HepG2 (cell line): Measurements from ENCODE around the gene ST6GALNAC3. TPM values are rescaled to one million over a fixed set of nuclear protein-coding genes. Genes with fewer than 3 reads are reported as not detected.

ENCODE experiments used
- ATAC-seq: fragments of 200-7000 bp; cut with Tn5 transposase; 3 replicates; pipeline ENCODE4 v1.9.1; 2020; ENCODE audit warnings: mild to moderate bottlenecking, moderate library complexity
- BruUV-seq: library from RNA; stranded (reverse); fragments of 400-500 nt; replicated peaks from 2 replicates; lab custom pipeline; 2021; lab: Mats Ljungman, UMichigan
- CTCF ChIA-PET: fragments of 300-600 bp; formaldehyde crosslinking; extraction: SDS; loops from one replicate; lab custom pipeline; 2021; ENCODE audit warnings: low total read pairs, inconsistent platforms, low intra/inter-chr PET ratio; lab: Yijun Ruan, JAX
- POLR2A ChIA-PET: fragments of 350-600 bp; sonication (Branson Sonifier 250); formaldehyde crosslinking; loops from one replicate; lab custom pipeline; 2020; ENCODE audit warnings: antibody characterized with exemption, inconsistent platforms; lab: Yijun Ruan, JAX
- DNase-seq: peaks from one replicate; pipeline ENCODE4 v3.0.0-alpha.2; 2015; ENCODE audit warnings: low spot score
- FAIRE-seq: peaks from 3 replicates; lab custom pipeline; 2011; peaks lifted over from hg19 to GRCh38; lab: Jason Lieb, UNC
- H2AFZ ChIP-seq: one replicate; pipeline ENCODE4 v1.6.1; 2011; ENCODE audit warnings: low read length, inconsistent platforms
- H3K27ac ChIP-seq: fragments of 300-600 bp; 3 replicates; pipeline ENCODE4 v1.8.0; 2011; ENCODE audit warnings: mixed run types, mild to moderate bottlenecking, mixed read lengths, low read length, inconsistent platforms; ENCODE audit not compliant: insufficient read depth; ENCODE audit errors: extremely low read length
- H3K27me3 ChIP-seq, 2 experiments: fragments of 200-600 bp in 1 of 2; 2 replicates in 1 of 2; 3 replicates in 1 of 2; pipeline versions ENCODE4 v1.6.0 to v1.8.0; 2011; ENCODE audit warnings: low read length in 2 of 2, mild to moderate bottlenecking in 2 of 2, moderate library complexity in 2 of 2, inconsistent platforms in 1 of 2; ENCODE audit not compliant: insufficient read depth in 2 of 2, control insufficient read depth in 1 of 2
- H3K36me3 ChIP-seq, 2 experiments: fragments of 200-600 bp in 1 of 2; replicated peaks in 1 of 2; 2 replicates in 1 of 2; 3 replicates in 1 of 2; pipeline versions ENCODE4 v1.5.1 to v1.8.0; 2011; ENCODE audit warnings: low read length in 2 of 2, inconsistent platforms in 1 of 2; ENCODE audit not compliant: insufficient read depth in 2 of 2, control insufficient read depth in 1 of 2
- H3K4me1 ChIP-seq: 2 replicates; pipeline ENCODE4 v1.5.1; 2012; ENCODE audit warnings: low read length, inconsistent platforms; ENCODE audit not compliant: insufficient read depth
- H3K4me2 ChIP-seq: 2 replicates; pipeline ENCODE4 v1.6.0; 2011; ENCODE audit warnings: low read depth, low read length, inconsistent platforms
- H3K4me3 ChIP-seq, 3 experiments: fragments of 200-600 bp in 1 of 3; sonication (generic), shearing (Covaris generic) in 1 of 3; replicated peaks in 1 of 3; 2 replicates each; pipeline ENCODE4 v1.5.1; 2011 to 2016; ENCODE audit warnings: low read length in 3 of 3, inconsistent platforms in 2 of 3, low read depth in 2 of 3, mild to moderate bottlenecking in 2 of 3, control low read depth in 1 of 3, mixed read lengths in 1 of 3; ENCODE audit not compliant: insufficient read depth in 1 of 3
- H3K79me2 ChIP-seq: one replicate; pipeline ENCODE4 v1.6.1; 2011; ENCODE audit warnings: low read length, inconsistent platforms; ENCODE audit not compliant: insufficient read depth
- H3K9ac ChIP-seq: 2 replicates; pipeline ENCODE4 v1.6.0; 2011; ENCODE audit warnings: mild to moderate bottlenecking, low read depth, low read length, inconsistent platforms; ENCODE audit not compliant: insufficient read depth
- H3K9me3 ChIP-seq: 2 replicates; pipeline ENCODE4 v1.5.1; 2012; ENCODE audit warnings: mild to moderate bottlenecking, low read length
- H4K20me1 ChIP-seq: 2 replicates; pipeline ENCODE4 v1.6.0; 2011; ENCODE audit warnings: inconsistent platforms, mild to moderate bottlenecking, low read length, moderate library complexity; ENCODE audit not compliant: insufficient read depth
- ADNP ChIP-seq: sonication (generic); formaldehyde crosslinking; IDR thresholded peaks from 2 replicates; pipeline ENCODE4 v1.4.0; 2020; ENCODE audit warnings: missing genetic modification reagents
- ARHGAP35 ChIP-seq: sonication (generic); formaldehyde crosslinking; IDR thresholded peaks from 2 replicates; pipeline ENCODE4 v1.9.0; 2022; ENCODE audit warnings: mild to moderate bottlenecking, inconsistent platforms, moderate library complexity, missing genetic modification reagents, borderline replicate concordance
- BRD4 ChIP-seq: sonication (generic); formaldehyde crosslinking; IDR thresholded peaks from 2 replicates; pipeline ENCODE4 v1.4.0; 2020; ENCODE audit warnings: missing genetic modification reagents
- CBX5 ChIP-seq: sonication (generic); formaldehyde crosslinking; IDR thresholded peaks from 2 replicates; pipeline ENCODE4 v1.4.0; 2020; ENCODE audit warnings: missing genetic modification reagents, borderline replicate concordance
- CCAR2 ChIP-seq: fragments of 200-400 bp; formaldehyde crosslinking; optimal IDR thresholded peaks from 2 replicates; pipeline ENCODE3; 2018; ENCODE audit warnings: low read depth, mild to moderate bottlenecking, low read length, moderate library complexity
- CENPBD1 ChIP-seq: sonication (generic); formaldehyde crosslinking; IDR thresholded peaks from 2 replicates; pipeline ENCODE4 v1.8.0; 2022; ENCODE audit warnings: missing genetic modification reagents, low read depth, mild to moderate bottlenecking, borderline replicate concordance
- DNMT3B ChIP-seq: conservative IDR thresholded peaks from 2 replicates; pipeline ENCODE4 v1.6.1; 2016; ENCODE audit warnings: missing biosample characterization, control low read depth
- GLI4 ChIP-seq: sonication (generic); formaldehyde crosslinking; IDR thresholded peaks from 2 replicates; pipeline ENCODE4 v1.5.1; 2020; ENCODE audit warnings: missing genetic modification reagents, mild to moderate bottlenecking, moderate library complexity, borderline replicate concordance
- KMT2A ChIP-seq: sonication (generic); formaldehyde crosslinking; IDR thresholded peaks from 2 replicates; pipeline ENCODE4 v1.4.0; 2020; ENCODE audit warnings: missing genetic modification reagents
- NCOA5 ChIP-seq: sonication (generic); formaldehyde crosslinking; IDR thresholded peaks from 2 replicates; pipeline ENCODE4 v1.4.0; 2020; ENCODE audit warnings: missing genetic modification reagents
- NFE2L2 ChIP-seq: fragments of 150-350 bp; IDR thresholded peaks from 2 replicates; pipeline ENCODE4 v1.6.1; 2014; ENCODE audit warnings: low read length
- SETDB1 ChIP-seq: sonication (generic); formaldehyde crosslinking; IDR thresholded peaks from 2 replicates; pipeline ENCODE4 v1.5.1; 2020; ENCODE audit warnings: missing genetic modification reagents, mild to moderate bottlenecking, borderline replicate concordance
- SP4 ChIP-seq: sonication (generic); formaldehyde crosslinking; IDR thresholded peaks from 2 replicates; pipeline ENCODE4 v1.8.1; 2023; ENCODE audit warnings: mild to moderate bottlenecking, missing genetic modification reagents
- SRSF9 ChIP-seq: fragments of 200-400 bp; formaldehyde crosslinking; IDR thresholded peaks from 2 replicates; pipeline ENCODE4 v1.6.1; 2018; ENCODE audit warnings: borderline replicate concordance, mild to moderate bottlenecking, low read depth, low read length; ENCODE audit not compliant: insufficient read depth, poor library complexity, severe bottlenecking
- TBL1XR1 ChIP-seq: fragments of 150-350 bp; IDR thresholded peaks from 2 replicates; pipeline ENCODE4 v1.6.1; 2014; ENCODE audit warnings: borderline replicate concordance, low read length; ENCODE audit not compliant: partially characterized antibody
- TRIM24 ChIP-seq: sonication (generic); formaldehyde crosslinking; IDR thresholded peaks from 2 replicates; pipeline ENCODE4 v1.8.0; 2022; ENCODE audit warnings: mild to moderate bottlenecking, missing genetic modification reagents
- ZBTB2 ChIP-seq: sonication (generic); formaldehyde crosslinking; IDR thresholded peaks from 2 replicates; pipeline ENCODE4 v1.8.0; 2022; ENCODE audit warnings: low read depth, missing genetic modification reagents
- ZNF230 ChIP-seq: sonication (generic); formaldehyde crosslinking; IDR thresholded peaks from 2 replicates; pipeline ENCODE4 v1.4.0; 2020; ENCODE audit warnings: mild to moderate bottlenecking, missing genetic modification reagents
- WGBS: methylation state at CpG from one replicate; pipeline ENCODE4 v1.1.6; 2017; ENCODE audit warnings: low lambda C conversion rate; 5-methylcytosine and 5-hydroxymethylcytosine counted together
- in situ Hi-C: cut with HindIII; loops from 2 replicates; pipeline ENCODE4 v1.10.0; 2017; ENCODE audit warnings: low pct_unique_long_range_greater_than_20kb; ENCODE audit not compliant: extremely low pct_ligation_motif_present
- intact Hi-C: fragments of 100-400 bp; cut with micrococcal nuclease; formaldehyde crosslinking; loops from one replicate; pipeline ENCODE4 v1.10.0; 2022; ENCODE audit not compliant: unreplicated experiment
- polyA plus RNA-seq, 8 experiments: library from polyadenylated mRNA; depleted of rRNA in 3 of 8; stranded (reverse) in 7 of 8; unstranded in 1 of 8; fragments of >200 nt; fragmentation: Illumina TruSeq in 4 of 8; extraction: Trizol in 4 of 8; gene quantifications; 2 replicates each; pipeline versions ENCODE4 v1.2.1 to v1.2.3, GENCODE V29; 2011 to 2016; ENCODE audit warnings: low read depth in 4 of 8, missing spikeins in 1 of 8, mixed read lengths in 1 of 8; ENCODE audit not compliant: insufficient read depth in 1 of 8
- total RNA-seq, 5 experiments: library from RNA; depleted of rRNA; stranded (reverse); fragments of >200 nt; fragmentation: Illumina TruSeq; extraction: Trizol; gene quantifications; 2 replicates each; pipeline ENCODE4 v1.2.3, GENCODE V29; 2016; ENCODE audit warnings: low read depth in 1 of 5
- TF ChIP-seq, protein P1 (sequence below): sonication (generic); formaldehyde crosslinking; IDR thresholded peaks from 2 replicates; pipeline ENCODE4 v1.5.1; 2020; ENCODE audit warnings: mild to moderate bottlenecking, missing genetic modification reagents, moderate library complexity
- TF ChIP-seq, protein P2 (sequence below): sonication (generic); formaldehyde crosslinking; IDR thresholded peaks from 2 replicates; pipeline ENCODE4 v1.5.1; 2020; ENCODE audit warnings: missing genetic modification reagents, mild to moderate bottlenecking, borderline replicate concordance

ST6GALNAC3 gene
- total and polyA plus RNA-seq, 2 of the 13 experiments (the other 11 are each of a cell fraction or from before 2014, with no cell fraction given): not detected

DNA sequence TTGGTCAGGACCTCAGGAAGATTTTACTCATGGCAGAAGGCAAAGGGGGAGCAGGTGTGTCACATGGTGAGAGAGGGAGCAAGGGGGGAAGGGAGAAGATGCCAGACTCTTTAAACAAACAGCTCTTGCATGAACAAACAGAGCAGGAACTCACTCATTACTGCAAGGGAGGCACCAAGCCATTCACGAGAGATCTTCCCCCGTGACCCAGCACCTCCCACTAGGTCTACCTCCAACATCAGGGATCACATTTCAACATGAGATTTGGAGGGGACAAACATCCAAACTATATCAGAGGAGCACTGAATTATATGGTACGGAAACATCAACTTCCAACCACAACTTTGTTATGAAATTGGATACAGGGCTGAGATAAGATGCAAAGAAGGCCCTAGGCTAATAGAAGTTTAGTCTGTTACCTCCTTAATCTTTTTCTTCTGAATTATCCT, 164.9 kb downstream of the ST6GALNAC3 start:
- Histone ChIP-seq H3K79me2 (no peaks in the 10 kb centered on the region), H3K4me2 (no peak overlapping the region), H3K9me3 (0 out of 2 replicates have a peak, but pooled peaks cover 2% of the 10 kb centered on the region), H3K4me1 (no peaks in the 10 kb centered on the region), H3K36me3 (no peaks in the 10 kb centered on the region), H2AFZ (no peak overlapping the region), H3K27ac (no peak overlapping the region), H4K20me1 (no peaks in the 10 kb centered on the region), H3K9ac (no peak overlapping the region), H3K4me3 (no peak overlapping the region), H3K27me3 (no peaks in the 10 kb centered on the region; a peak in 1 of 5 replicates)
- FAIRE-seq (no peak), ATAC-seq (no peak), DNase-seq (no peak)
- BruUV-seq: no TSS peak
- POLR2A ChIA-PET: no interaction called here
- TF ChIP-seq ADNP (CRISPR knock-in tag) (no peak), SP4 (no peak), NCOA5 (CRISPR knock-in tag) (no peak), ZBTB2 (CRISPR knock-in tag) (no peak), SRSF9 (no peak), CBX5 (CRISPR knock-in tag) (no peak), ZNF230 (CRISPR knock-in tag) (no peak), BRD4 (CRISPR knock-in tag) (no peak), SETDB1 (CRISPR knock-in tag) (no peak), TRIM24 (CRISPR knock-in tag) (no peak), KMT2A (CRISPR knock-in tag) (no peak), GLI4 (CRISPR knock-in tag) (no peak), CCAR2 (no peak), ARHGAP35 (CRISPR knock-in tag) (no peak), DNMT3B (CRISPR knock-in tag) (no peak), TBL1XR1 (no peak), CENPBD1 (CRISPR knock-in tag) (no peak), NFE2L2 (no peak)
- TF ChIP-seq, protein P1, sequence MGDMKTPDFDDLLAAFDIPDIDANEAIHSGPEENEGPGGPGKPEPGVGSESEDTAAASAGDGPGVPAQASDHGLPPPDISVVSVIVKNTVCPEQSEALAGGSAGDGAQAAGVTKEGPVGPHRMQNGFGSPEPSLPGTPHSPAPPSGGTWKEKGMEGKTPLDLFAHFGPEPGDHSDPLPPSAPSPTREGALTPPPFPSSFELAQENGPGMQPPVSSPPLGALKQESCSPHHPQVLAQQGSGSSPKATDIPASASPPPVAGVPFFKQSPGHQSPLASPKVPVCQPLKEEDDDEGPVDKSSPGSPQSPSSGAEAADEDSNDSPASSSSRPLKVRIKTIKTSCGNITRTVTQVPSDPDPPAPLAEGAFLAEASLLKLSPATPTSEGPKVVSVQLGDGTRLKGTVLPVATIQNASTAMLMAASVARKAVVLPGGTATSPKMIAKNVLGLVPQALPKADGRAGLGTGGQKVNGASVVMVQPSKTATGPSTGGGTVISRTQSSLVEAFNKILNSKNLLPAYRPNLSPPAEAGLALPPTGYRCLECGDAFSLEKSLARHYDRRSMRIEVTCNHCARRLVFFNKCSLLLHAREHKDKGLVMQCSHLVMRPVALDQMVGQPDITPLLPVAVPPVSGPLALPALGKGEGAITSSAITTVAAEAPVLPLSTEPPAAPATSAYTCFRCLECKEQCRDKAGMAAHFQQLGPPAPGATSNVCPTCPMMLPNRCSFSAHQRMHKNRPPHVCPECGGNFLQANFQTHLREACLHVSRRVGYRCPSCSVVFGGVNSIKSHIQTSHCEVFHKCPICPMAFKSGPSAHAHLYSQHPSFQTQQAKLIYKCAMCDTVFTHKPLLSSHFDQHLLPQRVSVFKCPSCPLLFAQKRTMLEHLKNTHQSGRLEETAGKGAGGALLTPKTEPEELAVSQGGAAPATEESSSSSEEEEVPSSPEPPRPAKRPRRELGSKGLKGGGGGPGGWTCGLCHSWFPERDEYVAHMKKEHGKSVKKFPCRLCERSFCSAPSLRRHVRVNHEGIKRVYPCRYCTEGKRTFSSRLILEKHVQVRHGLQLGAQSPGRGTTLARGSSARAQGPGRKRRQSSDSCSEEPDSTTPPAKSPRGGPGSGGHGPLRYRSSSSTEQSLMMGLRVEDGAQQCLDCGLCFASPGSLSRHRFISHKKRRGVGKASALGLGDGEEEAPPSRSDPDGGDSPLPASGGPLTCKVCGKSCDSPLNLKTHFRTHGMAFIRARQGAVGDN (CRISPR knock-in tag): no peak
- TF ChIP-seq, protein P2, sequence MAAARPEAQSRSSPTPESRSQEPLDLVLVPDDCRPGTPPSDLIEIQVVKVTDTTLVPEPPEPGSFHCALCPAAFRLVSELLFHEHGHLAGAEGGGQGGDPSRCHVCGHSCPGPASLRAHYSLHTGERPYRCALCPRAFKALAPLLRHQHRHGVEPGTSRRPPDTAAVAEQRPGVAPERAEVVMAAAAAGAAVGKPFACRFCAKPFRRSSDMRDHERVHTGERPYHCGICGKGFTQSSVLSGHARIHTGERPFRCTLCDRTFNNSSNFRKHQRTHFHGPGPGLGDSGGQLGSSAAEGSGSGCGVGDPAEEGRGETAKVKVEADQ (CRISPR knock-in tag): no peak
- intact Hi-C loops (no loop called here), in situ Hi-C loops (no loop called here)
- CTCF ChIA-PET: no interaction called here
- WGBS: 15% methylated on average over 3 of the region's 3 CpGs
